ENCODE data around the gene ZCWPW1.
"Not testable (repeated sequence)": the region's sequence is repeated elsewhere in the genome, so short reads cannot be mapped to it uniquely, and the experiment has no call there.

DNA sequence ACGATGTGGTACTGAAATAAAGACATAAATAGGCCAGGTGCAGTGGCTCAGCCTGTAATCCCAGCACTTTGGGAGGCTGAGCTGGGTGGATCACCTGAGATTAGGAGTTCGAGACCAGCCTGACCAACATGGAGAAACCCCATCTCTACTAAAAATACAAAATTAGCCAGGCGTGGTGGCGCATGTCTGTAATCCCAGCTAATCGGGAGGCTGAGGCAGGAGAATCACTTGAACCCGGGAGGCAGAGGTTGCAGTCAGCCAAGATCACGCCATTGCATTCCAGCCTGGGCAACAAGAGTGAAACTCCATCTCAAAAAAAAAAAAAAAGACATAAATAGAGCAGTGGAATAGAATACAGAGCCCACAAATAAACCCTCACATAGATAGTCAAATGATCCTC lies 64.7 kb downstream of the ZCWPW1 start:
- TF ChIP-seq, protein P1, sequence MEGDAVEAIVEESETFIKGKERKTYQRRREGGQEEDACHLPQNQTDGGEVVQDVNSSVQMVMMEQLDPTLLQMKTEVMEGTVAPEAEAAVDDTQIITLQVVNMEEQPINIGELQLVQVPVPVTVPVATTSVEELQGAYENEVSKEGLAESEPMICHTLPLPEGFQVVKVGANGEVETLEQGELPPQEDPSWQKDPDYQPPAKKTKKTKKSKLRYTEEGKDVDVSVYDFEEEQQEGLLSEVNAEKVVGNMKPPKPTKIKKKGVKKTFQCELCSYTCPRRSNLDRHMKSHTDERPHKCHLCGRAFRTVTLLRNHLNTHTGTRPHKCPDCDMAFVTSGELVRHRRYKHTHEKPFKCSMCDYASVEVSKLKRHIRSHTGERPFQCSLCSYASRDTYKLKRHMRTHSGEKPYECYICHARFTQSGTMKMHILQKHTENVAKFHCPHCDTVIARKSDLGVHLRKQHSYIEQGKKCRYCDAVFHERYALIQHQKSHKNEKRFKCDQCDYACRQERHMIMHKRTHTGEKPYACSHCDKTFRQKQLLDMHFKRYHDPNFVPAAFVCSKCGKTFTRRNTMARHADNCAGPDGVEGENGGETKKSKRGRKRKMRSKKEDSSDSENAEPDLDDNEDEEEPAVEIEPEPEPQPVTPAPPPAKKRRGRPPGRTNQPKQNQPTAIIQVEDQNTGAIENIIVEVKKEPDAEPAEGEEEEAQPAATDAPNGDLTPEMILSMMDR (IDR thresholded peaks at IDR 0.05): not testable (repeated sequence)
- TF ChIP-seq POLR2A (IDR thresholded peaks at IDR 0.05): not testable (repeated sequence)
